Measurements from ENCODE around the gene AOX1.

DNA sequence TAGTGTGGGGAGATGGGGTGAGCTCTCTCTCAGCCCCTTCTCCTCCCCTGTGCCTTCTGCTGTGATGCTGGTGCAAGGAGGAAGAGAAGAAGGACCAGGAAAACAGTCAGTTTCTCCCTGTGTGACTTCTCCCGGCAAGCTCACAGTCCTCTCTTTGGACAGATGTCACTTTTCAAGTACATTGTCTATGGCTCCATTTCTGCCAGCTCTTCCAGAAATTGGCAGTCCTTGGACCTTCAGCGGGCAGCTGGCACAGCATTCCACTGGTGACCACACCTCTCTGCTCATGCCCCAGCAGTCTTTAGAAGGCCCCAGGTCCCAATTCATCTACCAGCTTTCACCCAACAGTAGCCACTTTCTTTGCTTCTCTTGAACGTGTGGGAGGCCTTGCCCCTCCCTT, 63.9 kb downstream of the AOX1 start:
- no peak for TF ChIP-seq POLR2A (IDR thresholded peaks at IDR 0.05)
- no peak for TF ChIP-seq CTCF (IDR thresholded peaks at IDR 0.05)

Measured in lower leg skin (tissue), 3 donors.